Mesenchymal stem cell (in vitro differentiated cells and primary cell): ENCODE results near the gene NDUFS4.

Experiments used
- DNase-seq: peaks from one replicate; pipeline ENCODE4 v3.0.0-alpha.2; 2013
- H2AFZ ChIP-seq: one replicate; pipeline ENCODE4 v1.6.1; 2013; ENCODE audit warnings: low read depth, mild to moderate bottlenecking, control low read depth, inconsistent platforms, low read length, moderate library complexity
- H2AK5ac ChIP-seq: 2 replicates; pipeline ENCODE4 v1.6.1; 2013; ENCODE audit warnings: low read length, moderate library complexity, mild to moderate bottlenecking, inconsistent platforms; ENCODE audit not compliant: severe bottlenecking
- H2BK120ac ChIP-seq: one replicate; pipeline ENCODE4 v1.6.1; 2013; ENCODE audit warnings: low read depth, mild to moderate bottlenecking, inconsistent platforms, low read length, moderate library complexity
- H2BK12ac ChIP-seq, 2 experiments: one replicate each; pipeline ENCODE4 v1.6.1; 2013; ENCODE audit warnings: inconsistent platforms in 2 of 2, low read length in 2 of 2, mild to moderate bottlenecking in 2 of 2, moderate library complexity in 2 of 2, control low read depth in 1 of 2
- H2BK15ac ChIP-seq: one replicate; pipeline ENCODE4 v1.6.1; 2013; ENCODE audit warnings: mild to moderate bottlenecking, low read depth, inconsistent platforms; ENCODE audit not compliant: poor library complexity, severe bottlenecking
- H2BK5ac ChIP-seq: 2 replicates; pipeline ENCODE4 v1.6.1; 2013; ENCODE audit warnings: low read depth, mild to moderate bottlenecking, low read length, control low read depth, inconsistent platforms; ENCODE audit not compliant: poor library complexity, severe bottlenecking
- H3K14ac ChIP-seq, 2 experiments: one replicate each; pipeline ENCODE4 v1.6.1; 2013; ENCODE audit warnings: inconsistent platforms in 2 of 2, low read length in 2 of 2, control low read depth in 1 of 2, mild to moderate bottlenecking in 1 of 2, moderate library complexity in 1 of 2
- H3K18ac ChIP-seq, 2 experiments: one replicate each; pipeline ENCODE4 v1.6.1; 2013; ENCODE audit warnings: inconsistent platforms in 2 of 2, low read length in 2 of 2, control low read depth in 1 of 2, low read depth in 1 of 2, mild to moderate bottlenecking in 1 of 2
- H3K23ac ChIP-seq, 2 experiments: one replicate each; pipeline ENCODE4 v1.6.1; 2013; ENCODE audit warnings: inconsistent platforms in 2 of 2, low read length in 2 of 2, mild to moderate bottlenecking in 2 of 2, moderate library complexity in 2 of 2, control low read depth in 1 of 2
- H3K27ac ChIP-seq: 2 replicates; pipeline ENCODE4 v1.5.1; 2013; ENCODE audit warnings: mild to moderate bottlenecking, moderate library complexity, low read length, control low read depth, inconsistent platforms; ENCODE audit not compliant: poor library complexity, severe bottlenecking
- H3K27me3 ChIP-seq, 2 experiments: 2 replicates each; pipeline versions ENCODE4 v1.6.1 to v1.7.0; 2013; ENCODE audit warnings: low read length in 2 of 2, mild to moderate bottlenecking in 2 of 2, moderate library complexity in 2 of 2, control low read depth in 1 of 2, inconsistent platforms in 1 of 2; ENCODE audit not compliant: control insufficient read depth in 1 of 2, insufficient read depth in 1 of 2
- H3K36me3 ChIP-seq, 2 experiments: 2 replicates each; pipeline versions ENCODE4 v1.6.1 to v1.7.0; 2013; ENCODE audit warnings: low read length in 2 of 2, control low read depth in 1 of 2, inconsistent platforms in 1 of 2, low read depth in 1 of 2, mild to moderate bottlenecking in 1 of 2; ENCODE audit not compliant: insufficient read depth in 2 of 2, control insufficient read depth in 1 of 2
- H3K4ac ChIP-seq, 2 experiments: one replicate each; pipeline ENCODE4 v1.6.1; 2013; ENCODE audit warnings: inconsistent platforms in 2 of 2, low read length in 2 of 2, mild to moderate bottlenecking in 2 of 2, moderate library complexity in 2 of 2, control low read depth in 1 of 2, low read depth in 1 of 2
- H3K4me1 ChIP-seq: 2 replicates; pipeline ENCODE4 v1.6.1; 2013; ENCODE audit warnings: low read depth, low read length, control low read depth; ENCODE audit not compliant: control insufficient read depth, insufficient read depth
- H3K4me2 ChIP-seq: 2 replicates; pipeline ENCODE4 v1.6.1; 2013; ENCODE audit warnings: low read length, mild to moderate bottlenecking, inconsistent platforms; ENCODE audit not compliant: poor library complexity, severe bottlenecking
- H3K4me3 ChIP-seq, 2 experiments: 2 replicates each; pipeline versions ENCODE4 v1.5.1 to v1.7.0; 2013; ENCODE audit warnings: low read length in 2 of 2, mild to moderate bottlenecking in 2 of 2, control low read depth in 1 of 2, low read depth in 1 of 2; ENCODE audit not compliant: insufficient read depth in 1 of 2
- H3K79me1 ChIP-seq: replicated peaks from 2 replicates; pipeline ENCODE4 v1.6.1; 2013; ENCODE audit warnings: mild to moderate bottlenecking, control low read depth, low read length, inconsistent platforms; ENCODE audit not compliant: poor library complexity, severe bottlenecking
- H3K9ac ChIP-seq: 2 replicates; pipeline ENCODE4 v1.7.0; 2013; ENCODE audit warnings: mild to moderate bottlenecking, low read length, moderate library complexity
- H3K9me3 ChIP-seq: 2 replicates; pipeline ENCODE4 v1.7.0; 2013; ENCODE audit warnings: mild to moderate bottlenecking, low read length; ENCODE audit not compliant: control insufficient read depth
- H4K8ac ChIP-seq: one replicate; pipeline ENCODE4 v1.6.1; 2013; ENCODE audit warnings: inconsistent platforms, mild to moderate bottlenecking, low read length, moderate library complexity
- H4K91ac ChIP-seq: one replicate; pipeline ENCODE4 v1.6.1; 2013; ENCODE audit warnings: mild to moderate bottlenecking, low read length, inconsistent platforms
- WGBS: methylation state at CpG from one replicate; pipeline ENCODE4 v1.1.7; 2013; ENCODE audit warnings: mixed read lengths; 5-methylcytosine and 5-hydroxymethylcytosine counted together

Gene NDUFS4

DNA sequence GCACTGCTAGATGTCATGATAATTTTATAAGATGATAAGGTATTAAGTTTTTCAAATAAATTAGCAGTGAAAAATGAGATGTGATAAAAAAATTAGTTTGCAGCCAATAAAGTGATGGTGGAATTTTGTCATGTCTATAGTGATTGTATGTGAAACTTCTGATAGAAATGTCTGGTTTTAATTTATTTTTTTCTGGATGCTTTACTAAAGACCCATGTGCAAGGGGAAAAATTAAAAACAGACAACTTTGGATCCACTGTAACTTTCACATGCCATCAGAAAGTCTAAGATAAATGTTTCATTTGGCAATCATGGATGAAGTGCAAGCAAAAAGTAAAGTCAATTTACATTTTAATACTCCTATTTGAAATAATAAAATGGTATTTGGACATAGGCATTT, 4.4 kb upstream of the NDUFS4 start:
- Histone ChIP-seq H3K9me3 (no peaks in the 10 kb centered on the region), H4K91ac (no peak overlapping the region), H4K8ac (no peak overlapping the region), H2BK120ac (no peak overlapping the region), H3K14ac (no peak overlapping the region), H3K36me3 (no peaks in the 10 kb centered on the region), H3K4me3 (no peak overlapping the region), H3K4me2 (no peak overlapping the region), H2BK12ac (no peak overlapping the region), H2BK5ac (no peak overlapping the region), H3K79me1 (no peaks in the 10 kb centered on the region), H3K18ac (no peak overlapping the region), H3K27ac (no peak overlapping the region), H3K9ac (no peak overlapping the region), H3K4ac (no peak overlapping the region), H3K23ac (no peak overlapping the region), H2AFZ (no peak overlapping the region), H3K4me1 (no peaks in the 10 kb centered on the region), H2AK5ac (no peak overlapping the region), H3K27me3 (peaks cover 0 to 5% of the 10 kb centered on the region in 2 experiments), H2BK15ac (no peak overlapping the region)
- DNase-seq: no peak

DNA sequence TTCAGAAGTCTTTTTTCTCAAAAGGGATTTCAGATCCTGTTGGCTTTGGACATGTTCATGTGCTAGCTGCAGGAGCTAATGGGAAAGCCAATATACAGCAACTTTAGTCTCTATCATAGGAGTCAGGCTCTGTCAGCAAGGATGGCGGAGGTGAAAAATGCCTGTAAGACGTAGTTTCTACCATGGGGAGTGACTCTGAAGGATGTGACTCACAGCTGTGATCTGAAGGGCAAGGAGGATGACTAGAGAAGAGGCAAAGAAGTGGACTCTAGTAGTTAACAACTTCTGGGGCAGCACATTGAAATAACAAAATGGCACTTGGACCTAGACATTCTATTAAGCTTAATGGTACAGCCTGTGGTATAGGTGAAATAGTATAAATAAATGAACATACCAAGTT, 3.1 kb upstream of the NDUFS4 start:
- 55% methylated on average over 2 of the region's 2 CpGs for WGBS
- Histone ChIP-seq H3K18ac (no peak overlapping the region), H2AFZ (no peak overlapping the region), H4K8ac (no peak overlapping the region), H3K4ac (no peak overlapping the region), H3K14ac (no peak overlapping the region), H2BK15ac (no peak overlapping the region), H3K79me1 (no peaks in the 10 kb centered on the region), H2BK5ac (no peak overlapping the region), H2BK12ac (no peak overlapping the region), H3K4me3 (no peak overlapping the region), H3K4me2 (no peak overlapping the region), H3K23ac (peak overlapping the region in 1 of 2 experiments; percentile 41), H3K36me3 (no peaks in the 10 kb centered on the region), H3K9ac (no peak overlapping the region), H2BK120ac (no peak overlapping the region), H3K27me3 (peaks cover 0 to 5% of the 10 kb centered on the region in 2 experiments), H4K91ac (no peak overlapping the region), H2AK5ac (no peak overlapping the region), H3K9me3 (no peaks in the 10 kb centered on the region), H3K27ac (no peak overlapping the region), H3K4me1 (peaks cover 1% of the 10 kb centered on the region)
- DNase-seq: peak; percentile 6

- Histone ChIP-seq H3K4me1 (peaks cover 1% of the 10 kb centered on the region), H3K27me3 (no peaks in the 10 kb centered on the region), H3K4ac (no peak overlapping the region), H3K14ac (no peak overlapping the region), H4K8ac (no peak overlapping the region), H3K4me2 (no peak overlapping the region), H2AFZ (no peak overlapping the region), H2BK5ac (no peak overlapping the region), H2BK15ac (no peak overlapping the region), H3K27ac (no peak overlapping the region), H3K4me3 (no peak overlapping the region), H3K79me1 (no peaks in the 10 kb centered on the region), H4K91ac (no peak overlapping the region), H3K23ac (no peak overlapping the region), H3K9ac (no peak overlapping the region), H2BK120ac (no peak overlapping the region), H2AK5ac (no peak overlapping the region), H3K9me3 (no peaks in the 10 kb centered on the region), H2BK12ac (no peak overlapping the region), H3K18ac (no peak overlapping the region), H3K36me3 (no peaks in the 10 kb centered on the region)
- DNase-seq: no peak
Observed at GRCh38 chr5:53558966-53559365, 1.5 kb upstream of the NDUFS4 start.

DNA sequence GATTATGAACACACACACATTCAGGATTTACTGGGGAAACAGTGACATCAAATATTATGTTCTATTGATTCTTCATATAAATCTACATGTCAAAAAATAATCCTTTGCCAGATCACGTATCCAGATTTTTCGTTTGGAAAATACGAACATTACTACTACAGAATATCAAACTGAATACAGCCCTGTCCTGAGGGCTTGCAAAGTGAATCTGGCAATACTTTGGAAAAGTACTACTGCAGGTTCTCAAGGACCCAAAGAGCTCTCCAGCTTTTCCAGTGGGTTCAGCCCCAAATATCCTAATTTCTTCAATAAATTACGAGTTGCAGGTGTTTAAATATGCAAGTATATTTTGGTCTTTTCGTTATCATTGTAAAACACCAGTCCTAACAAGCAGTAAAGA, 411 bp upstream of the NDUFS4 start:
- Histone ChIP-seq H3K4me2 (no peak overlapping the region), H3K14ac (no peak overlapping the region), H3K9ac (peak overlapping the region; percentile 93), H2AK5ac (no peak overlapping the region), H3K36me3 (no peaks in the 10 kb centered on the region), H3K18ac (no peak overlapping the region), H2BK120ac (no peak overlapping the region), H3K27ac (no peak overlapping the region), H2BK15ac (no peak overlapping the region), H2BK12ac (no peak overlapping the region), H4K91ac (no peak overlapping the region), H3K4ac (no peak overlapping the region), H4K8ac (no peak overlapping the region), H2AFZ (no peak overlapping the region), H2BK5ac (no peak overlapping the region), H3K79me1 (no peaks in the 10 kb centered on the region), H3K4me3 (peak overlapping the region in 1 of 2 experiments; percentile 97), H3K9me3 (no peaks in the 10 kb centered on the region), H3K27me3 (no peaks in the 10 kb centered on the region), H3K23ac (no peak overlapping the region), H3K4me1 (peaks cover 1% of the 10 kb centered on the region)
- 78% methylated on average over 4 of the region's 5 CpGs for WGBS
- DNase-seq: no peak
